Right ventricle myocardium superior (tissue), 1 donor: ENCODE results near the gene TMEM44. TPM values are rescaled to one million over a fixed set of nuclear protein-coding genes. Genes with fewer than 3 reads are reported as not detected.
"Not testable (repeated sequence)": the region's sequence is repeated elsewhere in the genome, so short reads cannot be mapped to it uniquely, and the experiment has no call there.

Experiments used
- ATAC-seq: fragments of 200-7000 bp; cut with Tn5 transposase; one replicate; pipeline ENCODE4 v1.9.1; 2020; ENCODE audit warnings: mild to moderate bottlenecking; ENCODE audit not compliant: poor library complexity
- DNase-seq: peaks from one replicate; pipeline ENCODE4 v3.0.0-alpha.2; 2020
- intact Hi-C: fragments of 100-400 bp; cut with DNase I; formaldehyde crosslinking; loops from one replicate; pipeline ENCODE4 v1.11.2; 2022
- total RNA-seq: library from RNA; stranded (reverse); fragmentation: NEBNext Ultra II Directional; extraction: Animal tissue kit (Norgen Biotek cat#: 25700); gene quantifications from one replicate; pipeline ENCODE4 v1.2.1, GENCODE V29; 2021
- donor health status: DM: no; HTN: yes; CAD: no; lungs with severe emphysema.

The TMEM44 gene
- total RNA-seq, 1 donor from 2014 or later: 3.6 TPM

DNA sequence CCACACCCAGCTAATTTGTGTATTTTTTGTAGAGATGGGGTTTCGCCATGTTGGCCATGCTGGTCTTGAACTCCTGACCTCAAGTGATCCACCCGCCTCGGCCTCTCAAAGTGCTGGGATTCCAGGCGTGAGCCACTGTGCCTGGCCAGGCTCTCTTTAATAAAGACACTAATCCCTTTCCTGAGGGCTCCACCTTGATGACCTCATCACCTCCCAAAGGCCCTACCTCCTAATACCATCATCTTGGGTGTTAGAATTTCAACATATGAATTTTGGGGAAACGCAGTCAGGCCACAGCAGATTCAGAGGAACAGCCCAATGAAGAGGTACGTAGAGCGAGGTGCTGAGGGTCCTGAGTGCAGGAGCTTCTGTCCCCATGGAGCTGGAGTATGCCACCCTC lies 87.7 kb downstream of the TMEM44 start:
- intact Hi-C loops, ATAC-seq, DNase-seq: not testable (repeated sequence)

DNA sequence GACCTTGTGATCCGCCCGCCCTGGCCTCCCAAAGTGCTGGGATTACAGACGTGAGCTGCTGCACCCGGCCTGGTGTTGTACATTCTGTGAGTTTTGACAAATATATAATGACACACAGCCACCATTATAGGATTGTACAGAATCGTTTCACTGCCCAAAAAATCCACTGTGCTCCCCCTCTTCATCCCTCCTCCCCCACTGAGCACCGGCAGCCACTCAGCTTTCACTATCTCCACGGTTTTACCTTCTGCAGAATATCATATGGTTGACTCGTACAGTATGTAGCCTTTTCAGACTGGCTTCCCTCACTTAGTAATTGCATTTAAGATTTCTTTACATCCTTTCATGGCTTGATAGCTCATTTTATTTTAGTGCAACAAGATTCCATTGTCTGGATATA lies 89.7 kb downstream of the TMEM44 start:
- DNase-seq (no peak), ATAC-seq (no peak)
- intact Hi-C loops: no loop called here

DNA sequence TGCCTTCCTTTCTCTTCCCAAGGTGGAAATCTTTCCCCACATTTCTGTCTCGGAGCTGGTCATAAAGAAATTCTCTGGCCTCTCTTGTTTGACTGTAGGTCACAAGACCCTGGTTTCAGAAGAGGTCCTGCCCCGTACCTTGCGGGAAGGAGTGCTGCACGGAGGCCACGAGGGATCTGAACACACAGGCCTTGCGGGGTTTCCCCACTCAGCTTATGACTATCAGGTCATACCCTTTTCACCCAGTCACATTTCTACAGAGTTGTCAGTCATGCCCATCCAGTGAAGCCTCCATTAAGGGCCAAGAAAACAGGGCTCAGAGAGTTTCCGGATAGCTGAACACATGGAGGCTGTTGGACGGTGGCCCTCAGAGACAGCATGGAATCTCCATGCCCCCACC lies 91.7 kb downstream of the TMEM44 start:
- intact Hi-C loops: no loop called here
- DNase-seq (no peak), ATAC-seq (no peak)

DNA sequence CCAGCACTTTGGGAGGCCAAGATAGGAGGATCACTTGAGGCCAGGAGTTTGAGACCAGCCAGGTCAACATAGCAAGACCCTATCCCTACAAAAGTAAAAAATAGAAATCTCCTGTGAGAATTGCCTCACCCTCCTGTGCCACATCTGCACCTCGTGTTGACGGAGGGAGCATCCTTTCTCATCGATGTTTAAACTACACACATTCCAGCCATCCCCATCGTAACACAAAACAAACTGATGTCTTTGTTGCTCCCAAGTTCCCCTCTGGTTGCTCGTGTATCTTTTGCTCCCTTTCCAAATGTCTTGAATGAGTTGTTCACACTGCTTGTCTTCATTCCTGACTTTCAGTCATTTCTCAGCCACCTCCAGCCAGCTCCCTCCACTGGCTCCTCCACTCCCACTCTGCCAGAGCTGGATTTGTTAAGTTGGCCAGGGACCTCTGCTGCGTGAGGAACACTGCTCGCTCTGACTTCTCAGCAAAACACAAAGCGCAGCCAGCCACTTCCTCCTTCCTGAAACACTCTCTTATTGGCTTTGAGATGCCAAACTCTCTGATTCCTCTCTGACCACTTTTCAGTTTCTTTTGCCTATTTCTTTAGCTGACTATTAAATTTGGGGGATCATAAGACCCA lies 92.8 kb downstream of the TMEM44 start:
- peak; percentile 66 for DNase-seq
- intact Hi-C loops: no loop called here
- ATAC-seq: peak; percentile 38

DNA sequence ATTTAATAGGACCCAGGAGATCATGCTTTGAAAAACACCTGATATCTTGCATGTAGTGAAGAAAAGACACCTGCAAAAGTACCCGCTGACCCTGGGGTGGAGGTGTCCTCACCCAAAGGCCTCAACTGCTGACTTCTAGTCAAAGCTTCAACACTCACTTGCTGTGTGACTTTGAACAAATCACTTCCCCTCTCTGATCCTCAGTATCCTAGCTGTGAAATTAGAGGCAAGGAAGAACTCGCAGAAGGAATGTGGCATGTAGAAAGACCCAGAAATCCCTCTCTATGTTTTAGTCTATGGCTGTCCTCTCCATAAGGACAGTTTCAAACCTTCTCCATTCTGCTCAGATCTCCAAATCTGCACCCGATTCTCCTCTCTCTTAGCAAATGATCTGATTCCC lies 93.7 kb downstream of the TMEM44 start:
- intact Hi-C loops: no loop called here
- ATAC-seq (no peak), DNase-seq (no peak)

DNA sequence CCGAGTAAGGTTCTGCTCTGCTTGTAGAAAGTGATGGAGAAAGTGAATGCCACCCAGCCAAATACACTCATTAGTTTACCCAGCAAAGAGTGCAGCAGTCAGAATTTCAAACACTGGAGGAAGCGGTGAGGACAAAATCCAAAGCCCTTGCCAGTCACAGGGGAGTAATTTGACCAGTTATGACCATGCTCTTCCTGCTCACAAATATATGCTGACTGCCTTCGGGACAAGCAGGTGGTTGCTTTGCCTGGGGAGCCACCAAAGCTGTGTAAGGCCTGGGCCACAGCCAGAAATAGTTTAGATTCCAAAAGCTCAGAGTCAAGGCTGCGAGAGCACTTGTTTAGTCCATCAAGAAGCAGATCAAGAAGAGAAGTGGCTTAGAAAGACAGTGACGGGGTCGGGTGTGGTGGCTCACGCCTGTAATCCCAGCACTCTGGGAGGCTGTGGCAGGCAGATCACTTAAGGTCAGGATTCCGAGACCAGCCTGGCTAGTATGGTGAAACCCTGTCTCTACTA lies 95.4 kb downstream of the TMEM44 start:
- ATAC-seq (peak; percentile 63), DNase-seq (no peak)
- intact Hi-C loops: no loop called here

Other genes starting within 250 kb of the TMEM44 start
- gene GP5, start 234.2 kb downstream of the TMEM44 start, total RNA-seq: not detected
- gene ATP13A3, start 146.4 kb downstream of the TMEM44 start, total RNA-seq: 60.4 TPM
- 21.0 TPM for gene LSG1, start 38.8 kb upstream of the TMEM44 start, total RNA-seq
- gene FAM43A, start 52.5 kb upstream of the TMEM44 start, total RNA-seq: 16.6 TPM